Mesendoderm (in vitro differentiated cells): ENCODE measurements around the gene SAPCD1. TPM values are rescaled to one million over a fixed set of nuclear protein-coding genes. Genes with fewer than 3 reads are reported as not detected.
"Not testable (repeated sequence)": the region's sequence is repeated elsewhere in the genome, so short reads cannot be mapped to it uniquely, and the experiment has no call there.

Experiments
- DNase-seq: peaks from one replicate; pipeline ENCODE4 v3.0.0; 2013
- H2AK5ac ChIP-seq: 2 replicates; pipeline ENCODE4 v1.6.1; 2013; ENCODE audit warnings: low read length, inconsistent platforms
- H2BK120ac ChIP-seq: 2 replicates; pipeline ENCODE4 v1.6.1; 2013; ENCODE audit warnings: low read depth, mild to moderate bottlenecking, low read length, moderate library complexity, mixed read lengths
- H2BK15ac ChIP-seq: replicated peaks from 2 replicates; pipeline ENCODE4 v1.6.1; 2013; ENCODE audit warnings: low read depth, mild to moderate bottlenecking, moderate library complexity
- H2BK5ac ChIP-seq: 2 replicates; pipeline ENCODE4 v1.6.1; 2013; ENCODE audit warnings: low read length, inconsistent platforms
- H3K18ac ChIP-seq: 2 replicates; pipeline ENCODE4 v1.6.1; 2013; ENCODE audit warnings: mild to moderate bottlenecking, low read length, mixed read lengths
- H3K23ac ChIP-seq: one replicate; pipeline ENCODE4 v1.6.1; 2013; ENCODE audit warnings: low read length
- H3K27ac ChIP-seq: 2 replicates; pipeline ENCODE4 v1.5.1; 2013; ENCODE audit warnings: low read depth, mild to moderate bottlenecking, inconsistent platforms, low read length, moderate library complexity
- H3K27me3 ChIP-seq: 2 replicates; pipeline ENCODE4 v1.6.1; 2013; ENCODE audit warnings: low read length, control low read depth, mild to moderate bottlenecking, inconsistent platforms; ENCODE audit not compliant: insufficient read depth, poor library complexity
- H3K36me3 ChIP-seq: 2 replicates; pipeline ENCODE4 v1.6.1; 2013; ENCODE audit warnings: low read length, inconsistent platforms; ENCODE audit not compliant: control insufficient read depth, insufficient read depth
- H3K4ac ChIP-seq: one replicate; pipeline ENCODE4 v1.6.1; 2013; ENCODE audit warnings: low read depth, mild to moderate bottlenecking, low read length, moderate library complexity
- H3K4me1 ChIP-seq: 2 replicates; pipeline ENCODE4 v1.6.1; 2013; ENCODE audit warnings: low read depth, low read length, inconsistent platforms; ENCODE audit not compliant: control insufficient read depth
- H3K4me2 ChIP-seq: 2 replicates; pipeline ENCODE4 v1.6.1; 2013; ENCODE audit warnings: low read length
- H3K4me3 ChIP-seq: 2 replicates; pipeline ENCODE4 v1.5.1; 2013; ENCODE audit warnings: mild to moderate bottlenecking, low read length
- H3K56ac ChIP-seq: one replicate; pipeline ENCODE4 v1.6.1; 2013; ENCODE audit warnings: low read length
- H3K79me1 ChIP-seq: 2 replicates; pipeline ENCODE4 v1.6.1; 2013; ENCODE audit warnings: low read length, inconsistent platforms
- H3K79me2 ChIP-seq: 2 replicates; pipeline ENCODE4 v1.6.1; 2013; ENCODE audit warnings: mild to moderate bottlenecking, low read length; ENCODE audit not compliant: control insufficient read depth, insufficient read depth
- H3K9ac ChIP-seq: 2 replicates; pipeline ENCODE4 v1.6.1; 2013; ENCODE audit warnings: low read length, inconsistent platforms
- H4K5ac ChIP-seq: one replicate; pipeline ENCODE4 v1.6.1; 2013; ENCODE audit warnings: low read length
- H4K8ac ChIP-seq: one replicate; pipeline ENCODE4 v1.6.1; 2013; ENCODE audit warnings: low read depth, mild to moderate bottlenecking, control low read depth, low read length, moderate library complexity
- WGBS: extraction: QIAGEN DNeasy Blood & Tissue Kit; methylation state at CpG from one replicate; pipeline ENCODE4 v1.1.7; 2013; ENCODE audit warnings: low lambda C conversion rate, missing lambda C conversion rate; ENCODE audit not compliant: insufficient coverage; ENCODE audit errors: extremely low coverage; 5-methylcytosine and 5-hydroxymethylcytosine counted together
- small RNA-seq: library from polyadenylated mRNA; stranded (forward); fragments of <200 nt; extraction: miRNeasy Mini kit (QIAGEN cat#:217004); gene quantifications from one replicate; pipeline ENCODE3, GENCODE V24; 2013; ENCODE audit not compliant: insufficient read depth

SAPCD1 gene

DNA sequence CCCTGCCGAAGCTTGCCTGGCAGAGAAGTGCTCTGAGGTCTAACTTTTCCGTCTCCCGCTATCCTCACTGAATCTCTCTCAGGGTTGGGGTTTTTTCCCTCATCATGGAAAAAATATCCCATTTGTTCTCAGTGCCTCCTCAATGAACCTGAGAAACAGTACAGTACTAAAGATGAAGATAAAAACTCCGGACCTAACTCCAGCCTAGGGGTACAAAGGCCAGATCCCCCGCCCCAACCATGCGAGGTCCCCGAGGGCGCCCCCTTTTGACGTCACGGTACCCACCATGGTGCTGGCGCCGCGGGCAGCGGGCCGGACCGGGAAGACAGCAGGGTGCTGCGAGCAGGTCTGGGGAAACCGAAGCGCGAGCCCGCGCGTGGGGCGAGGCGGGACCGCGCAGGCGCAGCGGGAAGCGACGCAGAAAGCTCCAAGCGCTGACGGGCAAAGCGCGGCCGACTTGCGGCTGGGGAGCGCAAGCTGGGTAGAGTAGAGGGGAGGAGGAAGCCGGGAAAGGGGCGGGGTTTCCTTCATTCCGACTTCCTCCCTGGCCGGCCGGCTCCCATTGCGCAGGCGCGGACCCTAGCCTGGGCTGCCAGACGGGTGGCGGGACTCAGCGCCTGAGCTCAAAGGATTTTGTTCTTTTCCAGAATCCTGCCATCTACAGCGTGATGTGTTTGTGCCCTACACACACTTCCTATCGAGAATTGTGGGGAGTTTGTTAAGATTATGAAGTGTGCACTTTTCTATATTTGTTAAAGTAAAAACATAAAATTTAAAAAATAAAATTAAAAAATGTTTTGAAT lies 44.2 kb downstream of the SAPCD1 start, which contains the start of gene LSM2:
LSM2 (minus strand) TSS at position 497 of the 803 bp plus-strand sequence; CDS start at position 288, 209 bp downstream.
- Histone ChIP-seq H3K4me1 (no peaks in the 10 kb centered on the region), H3K9ac (peak within 1 kb of the TSS; percentile 76), H2AK5ac (peak within 1 kb of the TSS; percentile 33), H3K4ac (peak within 1 kb of the TSS; percentile 83), H3K4me3 (peak within 1 kb of the TSS; percentile 42), H4K8ac (no peak within 1 kb of the TSS), H3K79me2 (peaks cover 12% of the 10 kb centered on the region), H2BK15ac (no peak within 1 kb of the TSS), H4K5ac (no peak within 1 kb of the TSS), H3K56ac (peak within 1 kb of the TSS; percentile 99), H2BK5ac (peak within 1 kb of the TSS; percentile 95), H2BK120ac (peak within 1 kb of the TSS; percentile 14), H3K18ac (peak within 1 kb of the TSS; percentile 41), H3K27ac (peak within 1 kb of the TSS; percentile 72), H3K27me3 (no peaks in the 10 kb centered on the region), H3K4me2 (peak within 1 kb of the TSS; percentile 76), H3K23ac (no peak within 1 kb of the TSS), H3K79me1 (peaks cover 4% of the 10 kb centered on the region), H3K36me3 (no peaks in the 10 kb centered on the region)
- no CpG with 5 or more reads among the region's 51 CpGs for WGBS
- DNase-seq: peak; percentile 98

DNA sequence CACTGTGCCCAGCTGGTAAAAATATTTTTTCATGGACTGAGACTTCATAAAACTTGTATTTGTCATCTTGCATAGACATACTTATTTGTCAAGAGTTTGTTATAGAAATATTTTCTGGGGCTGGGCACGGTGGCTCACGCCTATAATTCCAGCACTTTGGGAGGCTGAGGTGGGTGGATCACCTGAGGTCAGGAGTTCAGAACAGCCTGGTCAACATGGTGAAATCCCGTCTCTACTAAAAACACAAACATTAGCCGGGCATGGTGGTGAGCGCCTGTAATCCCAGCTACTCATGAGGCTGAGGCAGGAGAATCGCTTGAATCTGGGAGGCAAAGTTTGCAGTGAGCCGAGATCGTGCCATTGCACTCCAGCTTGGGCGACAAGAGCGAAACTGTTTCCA lies 46.1 kb downstream of the SAPCD1 start:
- not testable (repeated sequence) for H3K27ac ChIP-seq, DNase-seq, H3K79me1 ChIP-seq, H3K9ac ChIP-seq, H3K18ac ChIP-seq, H4K5ac ChIP-seq, H3K4me3 ChIP-seq, H2AK5ac ChIP-seq, H4K8ac ChIP-seq, H3K4me2 ChIP-seq, H3K56ac ChIP-seq, H3K4me1 ChIP-seq, H2BK15ac ChIP-seq, H3K36me3 ChIP-seq, H3K27me3 ChIP-seq, H3K23ac ChIP-seq, H2BK120ac ChIP-seq, H2BK5ac ChIP-seq, H3K4ac ChIP-seq
- WGBS: no CpG with 5 or more reads among the region's 10 CpGs
- peaks cover 12% of the 10 kb centered on the region for H3K79me2 ChIP-seq

DNA sequence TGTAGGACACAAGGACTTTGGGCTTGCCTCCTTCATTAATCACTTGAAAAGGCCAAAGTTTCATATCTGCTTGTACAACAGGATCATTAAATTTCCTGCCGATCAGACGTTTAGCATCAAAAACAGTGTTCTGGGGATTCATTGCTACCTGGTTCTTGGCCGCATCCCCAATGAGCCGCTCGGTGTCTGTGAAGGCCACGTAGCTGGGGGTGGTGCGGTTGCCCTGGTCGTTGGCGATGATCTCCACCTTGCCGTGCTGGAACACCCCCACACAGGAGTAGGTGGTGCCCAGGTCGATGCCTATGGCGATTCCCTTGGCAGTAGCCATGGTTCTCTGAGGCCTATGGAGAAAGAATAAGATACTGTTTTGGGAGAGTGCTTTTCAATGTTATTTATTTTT lies 49.2 kb downstream of the SAPCD1 start:
- Histone ChIP-seq H2BK120ac (no peak overlapping the region), H2AK5ac (no peak overlapping the region), H2BK5ac (no peak overlapping the region), H3K4me1 (peaks cover 2% of the 10 kb centered on the region), H3K4me3 (no peak overlapping the region), H3K36me3 (no peaks in the 10 kb centered on the region), H3K4me2 (no peak overlapping the region), H3K18ac (no peak overlapping the region), H3K9ac (no peak overlapping the region), H3K4ac (no peak overlapping the region), H3K79me1 (no peaks in the 10 kb centered on the region), H3K56ac (no peak overlapping the region), H2BK15ac (no peak overlapping the region), H3K79me2 (no peaks in the 10 kb centered on the region), H3K27ac (no peak overlapping the region), H4K5ac (no peak overlapping the region), H3K27me3 (no peaks in the 10 kb centered on the region), H3K23ac (no peak overlapping the region), H4K8ac (no peak overlapping the region)
- no peak for DNase-seq
- WGBS: no CpG with 5 or more reads among the region's 12 CpGs

DNA sequence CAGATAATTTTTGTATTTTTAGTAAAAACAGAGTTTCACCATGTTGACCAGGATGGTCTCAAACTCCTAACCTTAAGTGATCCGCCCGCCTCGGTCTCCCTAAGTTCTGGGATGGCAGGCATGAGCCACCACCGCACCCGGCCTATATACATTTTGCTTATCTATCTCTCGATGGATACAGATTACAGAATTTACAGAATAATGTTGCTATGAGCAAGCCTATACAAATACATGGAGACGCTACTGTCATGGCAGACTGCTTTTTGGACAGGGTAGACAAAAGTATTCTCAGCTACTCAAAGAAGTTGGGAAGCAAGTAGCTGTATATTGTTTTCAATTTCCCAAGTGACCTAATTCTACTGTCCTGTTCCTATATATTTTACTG lies 51.0 kb downstream of the SAPCD1 start:
- Histone ChIP-seq H3K27ac (no peak overlapping the region), H3K18ac (peak overlapping the region; percentile 83), H3K9ac (peak overlapping the region; percentile 68), H3K36me3 (no peaks in the 10 kb centered on the region), H3K56ac (peak overlapping the region; percentile 83), H3K23ac (no peak overlapping the region), H3K79me2 (peaks cover 2% of the 10 kb centered on the region), H3K4me2 (no peak overlapping the region), H4K5ac (no peak overlapping the region), H2BK5ac (no peak overlapping the region), H3K4ac (no peak overlapping the region), H2BK120ac (no peak overlapping the region), H3K27me3 (no peaks in the 10 kb centered on the region), H3K79me1 (peaks cover 3% of the 10 kb centered on the region), H2BK15ac (no peak overlapping the region), H4K8ac (no peak overlapping the region), H3K4me3 (no peak overlapping the region), H2AK5ac (no peak overlapping the region), H3K4me1 (peaks cover 2% of the 10 kb centered on the region)
- DNase-seq: no peak
- WGBS: no CpG with 5 or more reads among the region's 7 CpGs

Small RNA genes lying within 50 kb of the gene (small RNA-seq; reads per million reads assigned to genes)
- not detected for gene LY6G6D
- gene MSH5-SAPCD1: not detected
- not detected for gene RF00019
- not detected for gene RNU6-850P
- gene SAPCD1: not detected
